Neural progenitor cell (in vitro differentiated cells): ENCODE results near the gene GBF1. TPM values are rescaled to one million over a fixed set of nuclear protein-coding genes. Genes with fewer than 3 reads are reported as not detected.

ENCODE experiments used
- DNase-seq: peaks from one replicate; pipeline ENCODE4 v3.0.0-alpha.2; 2016; ENCODE audit warnings: low spot score
- H2AFZ ChIP-seq: fragments of 200-600 bp; sonication (generic); replicated peaks from 2 replicates; pipeline ENCODE4 v1.6.1; 2016; ENCODE audit warnings: antibody characterized with exemption
- H3F3A ChIP-seq: fragments of 200-600 bp; sonication (generic); 2 replicates; pipeline ENCODE4 v1.6.1; 2016; ENCODE audit warnings: antibody characterized with exemption, low read depth
- H3K27ac ChIP-seq: fragments of 200-600 bp; sonication (generic); 2 replicates; pipeline ENCODE4 v1.5.1; 2016; ENCODE audit warnings: mild to moderate bottlenecking
- H3K27me3 ChIP-seq: fragments of 200-600 bp; sonication (generic); 2 replicates; pipeline ENCODE4 v1.6.1; 2016; ENCODE audit warnings: mild to moderate bottlenecking, moderate library complexity
- H3K36me3 ChIP-seq: fragments of 200-600 bp; sonication (generic); 2 replicates; pipeline ENCODE4 v1.5.1; 2016
- H3K4me1 ChIP-seq: fragments of 200-600 bp; sonication (generic); 2 replicates; pipeline ENCODE4 v1.6.1; 2016; ENCODE audit warnings: mixed run types
- H3K4me2 ChIP-seq: fragments of 200-600 bp; sonication (generic); 2 replicates; pipeline ENCODE4 v1.6.1; 2016
- H3K4me3 ChIP-seq: fragments of 200-600 bp; sonication (generic); 2 replicates; pipeline ENCODE4 v1.5.1; 2016
- H3K79me2 ChIP-seq: fragments of 200-600 bp; sonication (generic); 2 replicates; pipeline ENCODE4 v1.6.1; 2016; ENCODE audit warnings: low read depth
- H3K9ac ChIP-seq: fragments of 200-600 bp; sonication (generic); 2 replicates; pipeline ENCODE4 v1.6.1; 2016
- H3K9me3 ChIP-seq: fragments of 200-600 bp; sonication (generic); 2 replicates; pipeline ENCODE4 v1.5.1; 2016; ENCODE audit warnings: low read depth
- H4K20me1 ChIP-seq: fragments of 200-600 bp; sonication (generic); 2 replicates; pipeline ENCODE4 v1.6.1; 2016; ENCODE audit warnings: low read depth
- H3K27ac Mint-ChIP-seq: 3 replicates; pipeline ENCODE4 v1.8.0; 2021; ENCODE audit warnings: mixed read lengths
- H3K27me3 Mint-ChIP-seq: 2 replicates; pipeline ENCODE4 v1.8.0; 2022; ENCODE audit warnings: low read depth, mild to moderate bottlenecking, inconsistent platforms, moderate library complexity, mixed read lengths; ENCODE audit not compliant: insufficient read depth
- H3K36me3 Mint-ChIP-seq: 3 replicates; pipeline ENCODE4 v1.8.0; 2021; ENCODE audit warnings: mixed read lengths
- H3K4me1 Mint-ChIP-seq: 3 replicates; pipeline ENCODE4 v1.8.0; 2021; ENCODE audit warnings: mixed read lengths
- H3K4me3 Mint-ChIP-seq: 3 replicates; pipeline ENCODE4 v1.8.0; 2021; ENCODE audit warnings: mild to moderate bottlenecking, moderate library complexity, mixed read lengths
- H3K9me3 Mint-ChIP-seq: 3 replicates; pipeline ENCODE4 v1.8.0; 2020; ENCODE audit warnings: mixed read lengths
- CTCF ChIP-seq: fragments of 200-600 bp; sonication (generic); IDR thresholded peaks from 2 replicates; pipeline ENCODE4 v1.5.1; 2017; ENCODE audit warnings: antibody characterized with exemption, mild to moderate bottlenecking
- EZH2 ChIP-seq: fragments of 200-600 bp; sonication (generic); IDR thresholded peaks from 2 replicates; pipeline ENCODE4 v1.6.1; 2017; ENCODE audit warnings: antibody characterized with exemption, mild to moderate bottlenecking, moderate library complexity
- EZH2phosphoT487 ChIP-seq: fragments of 200-600 bp; sonication (generic); IDR thresholded peaks from 2 replicates; pipeline ENCODE4 v1.6.1; 2017; ENCODE audit warnings: antibody characterized with exemption
- total RNA-seq: library from RNA; depleted of rRNA; stranded (reverse); fragments of >200 nt; gene quantifications from 2 replicates; pipeline ENCODE4 v1.2.3, GENCODE V29; 2015; ENCODE audit warnings: low replicate concordance

The GBF1 gene
- total RNA-seq, 1 donor from 2014 or later: 23.5 TPM

- Histone ChIP-seq H3K79me2 (no peaks in the 10 kb centered on the region), H3K9ac (no peak overlapping the region), H3K4me1 (peaks cover 4% of the 10 kb centered on the region), H3K27ac (no peak overlapping the region), H3K9me3 (no peaks in the 10 kb centered on the region), H3K27me3 (peaks cover 25% of the 10 kb centered on the region), H2AFZ (no peak overlapping the region), H4K20me1 (no peaks in the 10 kb centered on the region), H3K36me3 (no peaks in the 10 kb centered on the region), H3K4me3 (no peak overlapping the region), H3F3A (no peaks in the 10 kb centered on the region), H3K4me2 (no peak overlapping the region)
- peaks cover 19% of the 10 kb centered on the region for H3K4me1 Mint-ChIP-seq
- no peak for TF ChIP-seq CTCF
- no peak overlapping the region for H3K27ac Mint-ChIP-seq
- no peaks in the 10 kb centered on the region for H3K9me3 Mint-ChIP-seq
- no peak overlapping the region for H3K4me3 Mint-ChIP-seq
- no peaks in the 10 kb centered on the region for H3K36me3 Mint-ChIP-seq
- H3K27me3 Mint-ChIP-seq: peaks cover 7% of the 10 kb centered on the region
- DNase-seq: no peak
Observed at GRCh38 chr10:102400598-102401341, 155.4 kb downstream of the GBF1 start.

DNA sequence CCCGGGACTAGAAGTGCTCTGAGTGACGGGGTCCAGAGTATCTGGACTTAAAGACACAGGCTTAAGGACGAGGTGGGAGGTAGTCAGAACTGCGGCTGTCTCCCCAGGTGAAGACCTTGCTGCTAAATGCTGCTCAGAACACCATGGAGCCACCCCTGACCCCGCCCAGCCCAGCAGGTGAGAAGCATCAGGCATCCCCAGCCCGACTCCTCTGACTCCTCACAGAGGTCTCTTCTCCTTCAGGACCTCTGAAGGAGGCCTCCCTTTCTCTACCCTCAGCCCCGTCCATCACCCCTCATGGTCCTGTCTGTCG is 156.0 kb downstream of the GBF1 start:
- no peak overlapping the region for H3K9ac ChIP-seq
- H3K36me3 Mint-ChIP-seq: no peaks in the 10 kb centered on the region
- no peaks in the 10 kb centered on the region for H4K20me1 ChIP-seq
- H3K4me1 ChIP-seq: no peaks in the 10 kb centered on the region
- no peak for DNase-seq
- H3K9me3 Mint-ChIP-seq: no peaks in the 10 kb centered on the region
- no peaks in the 10 kb centered on the region for H3K79me2 ChIP-seq
- H3K27ac ChIP-seq: no peak overlapping the region
- TF ChIP-seq EZH2phosphoT487 (no peak), EZH2 (no peak), CTCF (no peak)
- no peaks in the 10 kb centered on the region for H3K36me3 ChIP-seq
- H3K27me3 ChIP-seq: peaks cover 25% of the 10 kb centered on the region
- no peak overlapping the region for H3K27ac Mint-ChIP-seq
- peaks cover 9% of the 10 kb centered on the region for H3K27me3 Mint-ChIP-seq
- H3K9me3 ChIP-seq: no peaks in the 10 kb centered on the region
- no peak overlapping the region for H3K4me3 Mint-ChIP-seq
- peaks cover 14% of the 10 kb centered on the region for H3K4me1 Mint-ChIP-seq
- H2AFZ ChIP-seq: no peak overlapping the region
- H3K4me3 ChIP-seq: no peak overlapping the region
- no peaks in the 10 kb centered on the region for H3F3A ChIP-seq
- no peak overlapping the region for H3K4me2 ChIP-seq

DNA sequence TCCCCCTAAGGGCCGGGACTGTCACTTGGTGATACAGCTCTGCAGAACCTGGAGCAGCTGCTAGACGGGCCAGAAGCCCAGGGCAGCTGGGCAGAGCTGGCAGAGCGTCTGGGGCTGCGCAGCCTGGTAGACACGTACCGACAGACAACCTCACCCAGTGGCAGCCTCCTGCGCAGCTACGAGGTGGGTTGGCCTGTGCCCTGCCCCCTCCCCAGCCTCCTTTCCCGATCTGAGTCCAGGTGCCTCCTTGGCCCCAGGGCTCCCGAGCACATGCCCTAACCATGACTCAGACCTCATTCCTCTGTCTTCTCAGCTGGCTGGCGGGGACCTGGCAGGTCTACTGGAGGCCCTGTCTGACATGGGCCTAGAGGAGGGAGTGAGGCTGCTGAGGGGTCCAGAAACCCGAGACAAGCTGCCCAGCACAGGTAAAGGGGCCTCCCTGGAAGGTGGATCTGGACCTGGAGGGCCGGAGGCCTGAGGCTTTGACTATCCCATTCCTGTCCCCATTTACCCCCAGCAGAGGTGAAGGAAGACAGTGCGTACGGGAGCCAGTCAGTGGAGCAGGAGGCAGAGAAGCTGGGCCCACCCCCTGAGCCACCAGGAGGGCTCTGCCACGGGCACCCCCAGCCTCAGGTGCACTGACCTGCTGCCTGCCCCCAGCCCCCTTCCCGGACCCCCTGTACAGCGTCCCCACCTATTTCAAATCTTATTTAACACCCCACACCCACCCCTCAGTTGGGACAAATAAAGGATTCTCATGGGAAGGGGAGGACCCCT is 156.6 kb downstream of the GBF1 start:
- no peak overlapping the region for H3K27ac Mint-ChIP-seq
- Histone ChIP-seq H3F3A (no peaks in the 10 kb centered on the region), H3K4me1 (no peaks in the 10 kb centered on the region), H3K79me2 (no peaks in the 10 kb centered on the region), H2AFZ (no peak overlapping the region), H3K4me3 (no peak overlapping the region), H3K9me3 (no peaks in the 10 kb centered on the region), H4K20me1 (no peaks in the 10 kb centered on the region), H3K4me2 (no peak overlapping the region), H3K9ac (no peak overlapping the region), H3K36me3 (no peaks in the 10 kb centered on the region), H3K27ac (no peak overlapping the region), H3K27me3 (peaks cover 28% of the 10 kb centered on the region)
- H3K4me3 Mint-ChIP-seq: no peak overlapping the region
- TF ChIP-seq EZH2 (no peak), CTCF (no peak), EZH2phosphoT487 (no peak)
- H3K4me1 Mint-ChIP-seq: peaks cover 14% of the 10 kb centered on the region
- H3K27me3 Mint-ChIP-seq: peaks cover 9% of the 10 kb centered on the region
- no peak for DNase-seq
- no peaks in the 10 kb centered on the region for H3K9me3 Mint-ChIP-seq
- peaks cover 2% of the 10 kb centered on the region for H3K36me3 Mint-ChIP-seq
